ENCODE data around the gene CCDC85C.
A peak's percentile ranks its signal among the peaks of the same experiment; 100 is the strongest.

Gene CCDC85C

GRCh38 chr14:99603471-99604277, at the start of gene CCDC85C:
Gene CCDC85C, minus strand, starts transcription at chr14:99604207. Its CDS starts 248 bp downstream, at chr14:99603959.
- DNase-seq (ENCODE audit: low read depth): peak; percentile 52

- no peak for DNase-seq (ENCODE audit: low read depth)
Observed at GRCh38 chr14:99651953-99652746, 48.1 kb upstream of the CCDC85C start.

- no peak for DNase-seq (ENCODE audit: low read depth)
Observed at GRCh38 chr14:99650189-99650588, 46.2 kb upstream of the CCDC85C start.

GRCh38 chr14:99649643-99650042, 45.6 kb upstream of the CCDC85C start:
- no peak for DNase-seq (ENCODE audit: low read depth)

GRCh38 chr14:99649219-99649618, 45.2 kb upstream of the CCDC85C start:
- DNase-seq (ENCODE audit: low read depth): peak; percentile 69

- DNase-seq (ENCODE audit: low read depth): no peak
Observed at GRCh38 chr14:99648027-99648784, 44.2 kb upstream of the CCDC85C start.

GRCh38 chr14:99647411-99647810, 43.4 kb upstream of the CCDC85C start:
- DNase-seq (ENCODE audit: low read depth): no peak

GRCh38 chr14:99645545-99646505, 41.8 kb upstream of the CCDC85C start:
- DNase-seq (ENCODE audit: low read depth): no peak

GRCh38 chr14:99644723-99645544, 40.9 kb upstream of the CCDC85C start, which contains the start of gene HHIPL1:
Gene HHIPL1, plus strand, starts transcription at chr14:99645129. Its CDS starts 79 bp downstream, at chr14:99645208.
- peak; percentile 57 for DNase-seq (ENCODE audit: low read depth)

- no peak for DNase-seq (ENCODE audit: low read depth)
Observed at GRCh38 chr14:99644035-99644587, 40.1 kb upstream of the CCDC85C start.

GRCh38 chr14:99643343-99643742, 39.3 kb upstream of the CCDC85C start:
- no peak for DNase-seq (ENCODE audit: low read depth)

- DNase-seq (ENCODE audit: low read depth): peak; percentile 44
Observed at GRCh38 chr14:99642771-99643170, 38.8 kb upstream of the CCDC85C start.

- no peak for DNase-seq (ENCODE audit: low read depth)
Observed at GRCh38 chr14:99637624-99638023, 33.6 kb upstream of the CCDC85C start.

GRCh38 chr14:99636487-99636886, 32.5 kb upstream of the CCDC85C start:
- no peak for DNase-seq (ENCODE audit: low read depth)

GRCh38 chr14:99635116-99635515, 31.1 kb upstream of the CCDC85C start:
- no peak for DNase-seq (ENCODE audit: low read depth)

GRCh38 chr14:99634443-99634842, 30.4 kb upstream of the CCDC85C start:
- DNase-seq (ENCODE audit: low read depth): no peak

- no peak for DNase-seq (ENCODE audit: low read depth)
Observed at GRCh38 chr14:99633918-99634317, 29.9 kb upstream of the CCDC85C start.

GRCh38 chr14:99633141-99633540, 29.1 kb upstream of the CCDC85C start:
- no peak for DNase-seq (ENCODE audit: low read depth)

GRCh38 chr14:99632410-99633035, 28.5 kb upstream of the CCDC85C start:
- no peak for DNase-seq (ENCODE audit: low read depth)

All from EH (cell line).